Trophoblast cell (in vitro differentiated cells and primary cell): Measurements from ENCODE around the gene TMEM205.
A peak's percentile ranks its signal among the peaks of the same experiment; 100 is the strongest.

ENCODE experiments used
- DNase-seq, 2 donors: peaks; one replicate each; pipeline ENCODE4 v3.0.0-alpha.2; 2016
- H2AFZ ChIP-seq: 2 replicates; pipeline ENCODE4 v1.6.1; 2013; ENCODE audit warnings: low read length, moderate library complexity, mild to moderate bottlenecking; ENCODE audit not compliant: insufficient read depth, poor library complexity
- H2AK5ac ChIP-seq: 2 replicates; pipeline ENCODE4 v1.6.1; 2013; ENCODE audit warnings: mild to moderate bottlenecking, low read length
- H2BK120ac ChIP-seq: 2 replicates; pipeline ENCODE4 v1.6.1; 2013; ENCODE audit warnings: low read length, mild to moderate bottlenecking, moderate library complexity; ENCODE audit not compliant: insufficient read depth, poor library complexity
- H2BK12ac ChIP-seq: 2 replicates; pipeline ENCODE4 v1.6.1; 2013; ENCODE audit warnings: mild to moderate bottlenecking, low read length, moderate library complexity
- H2BK5ac ChIP-seq: 2 replicates; pipeline ENCODE4 v1.6.1; 2013; ENCODE audit warnings: low read length, low read depth, moderate library complexity, mild to moderate bottlenecking; ENCODE audit not compliant: poor library complexity
- H3K14ac ChIP-seq: 2 replicates; pipeline ENCODE4 v1.6.1; 2013; ENCODE audit warnings: mild to moderate bottlenecking, low read length
- H3K18ac ChIP-seq: 2 replicates; pipeline ENCODE4 v1.6.1; 2013; ENCODE audit warnings: mild to moderate bottlenecking, low read length
- H3K23ac ChIP-seq: 2 replicates; pipeline ENCODE4 v1.6.1; 2013; ENCODE audit warnings: low read length
- H3K27ac ChIP-seq: 2 replicates; pipeline ENCODE4 v1.5.1; 2013; ENCODE audit warnings: low read depth, mild to moderate bottlenecking, inconsistent platforms, low read length, moderate library complexity
- H3K27me3 ChIP-seq: 2 replicates; pipeline ENCODE4 v1.6.1; 2013; ENCODE audit warnings: inconsistent platforms, mild to moderate bottlenecking, low read length, moderate library complexity; ENCODE audit not compliant: insufficient read depth
- H3K36me3 ChIP-seq, 2 experiments: 1 replicate in 1 of 2; 2 replicates in 1 of 2; pipeline ENCODE4 v1.6.1; 2013; ENCODE audit warnings: low read length in 2 of 2, mild to moderate bottlenecking in 2 of 2, moderate library complexity in 1 of 2; ENCODE audit not compliant: insufficient read depth in 2 of 2, control insufficient read depth in 1 of 2
- H3K4ac ChIP-seq: 2 replicates; pipeline ENCODE4 v1.6.1; 2013; ENCODE audit warnings: low read depth, mild to moderate bottlenecking, low read length, moderate library complexity
- H3K4me1 ChIP-seq, 2 experiments: 1 replicate in 1 of 2; 2 replicates in 1 of 2; pipeline ENCODE4 v1.6.1; 2013; ENCODE audit warnings: low read length in 2 of 2, mild to moderate bottlenecking in 2 of 2, moderate library complexity in 1 of 2; ENCODE audit not compliant: insufficient read depth in 2 of 2, control insufficient read depth in 1 of 2
- H3K4me2 ChIP-seq: 2 replicates; pipeline ENCODE4 v1.6.1; 2013; ENCODE audit warnings: inconsistent platforms, mild to moderate bottlenecking, low read length, moderate library complexity
- H3K4me3 ChIP-seq: 2 replicates; pipeline ENCODE4 v1.5.1; 2013; ENCODE audit warnings: mild to moderate bottlenecking, low read depth, low read length, inconsistent platforms
- H3K79me1 ChIP-seq: one replicate; pipeline ENCODE4 v1.6.1; 2013; ENCODE audit warnings: low read length
- H3K79me2 ChIP-seq: 2 replicates; pipeline ENCODE4 v1.6.1; 2013; ENCODE audit warnings: low read length, mild to moderate bottlenecking; ENCODE audit not compliant: control insufficient read depth, insufficient read depth, poor library complexity
- H3K9ac ChIP-seq: 2 replicates; pipeline ENCODE4 v1.6.1; 2013; ENCODE audit warnings: mild to moderate bottlenecking, low read length
- H3K9me3 ChIP-seq: 2 replicates; pipeline ENCODE4 v1.6.1; 2013; ENCODE audit warnings: low read depth, mild to moderate bottlenecking, control low read depth, inconsistent platforms, low read length; ENCODE audit not compliant: insufficient read depth
- H4K12ac ChIP-seq: 2 replicates; pipeline ENCODE4 v1.6.1; 2013; ENCODE audit warnings: low read depth, mild to moderate bottlenecking, low read length, moderate library complexity
- H4K8ac ChIP-seq: 2 replicates; pipeline ENCODE4 v1.6.1; 2013; ENCODE audit warnings: low read depth, mild to moderate bottlenecking, low read length, moderate library complexity
- H4K91ac ChIP-seq: one replicate; pipeline ENCODE4 v1.6.1; 2013; ENCODE audit warnings: low read depth, mild to moderate bottlenecking, low read length, moderate library complexity
- WGBS: extraction: QIAGEN DNeasy Blood & Tissue Kit; methylation state at CpG from one replicate; pipeline ENCODE4 v1.1.7; 2013; ENCODE audit warnings: missing lambda C conversion rate; ENCODE audit not compliant: insufficient read length, insufficient coverage; ENCODE audit errors: extremely low coverage; 5-methylcytosine and 5-hydroxymethylcytosine counted together

TMEM205 gene

GRCh38 chr19:11373166-11373884, 27.3 kb upstream of the TMEM205 start:
- no CpG with 5 or more reads among the region's 10 CpGs for WGBS
- no peak overlapping the region for H2AFZ ChIP-seq
- H3K79me2 ChIP-seq, result peaks cover 5% of the 10 kb centered on the region
- H4K8ac ChIP-seq, result no peak overlapping the region
- no peak overlapping the region for H3K18ac ChIP-seq
- no peak overlapping the region for H3K14ac ChIP-seq
- H3K9me3 ChIP-seq, result peaks cover 2% of the 10 kb centered on the region
- H3K4me3 ChIP-seq, result peak overlapping the region; percentile 5
- no peak overlapping the region for H2AK5ac ChIP-seq
- peaks cover 7% of the 10 kb centered on the region in 2 experiments for H3K4me1 ChIP-seq
- H2BK5ac ChIP-seq, result no peak overlapping the region
- no peak overlapping the region for H3K9ac ChIP-seq
- H3K79me1 ChIP-seq, result peaks cover 7% of the 10 kb centered on the region
- H3K27ac ChIP-seq, result no peak overlapping the region
- no peak overlapping the region for H2BK12ac ChIP-seq
- no peak overlapping the region for H4K12ac ChIP-seq
- H4K91ac ChIP-seq, result no peak overlapping the region
- no peak overlapping the region for H2BK120ac ChIP-seq
- no peaks in the 10 kb centered on the region for H3K27me3 ChIP-seq
- no peak overlapping the region for H3K4me2 ChIP-seq
- H3K4ac ChIP-seq, result no peak overlapping the region
- no peak overlapping the region for H3K23ac ChIP-seq
- H3K36me3 ChIP-seq, result no peaks in the 10 kb centered on the region
- peak; percentile 92 to 95 for DNase-seq

- no peak overlapping the region for H2BK12ac ChIP-seq
- no peak overlapping the region for H3K18ac ChIP-seq
- H3K4me3 ChIP-seq, result no peak overlapping the region
- H3K79me2 ChIP-seq, result peaks cover 4% of the 10 kb centered on the region
- H4K12ac ChIP-seq, result no peak overlapping the region
- no peak overlapping the region for H2BK120ac ChIP-seq
- no peak overlapping the region for H3K4me2 ChIP-seq
- H3K9ac ChIP-seq, result no peak overlapping the region
- H3K4ac ChIP-seq, result no peak overlapping the region
- no peak overlapping the region for H2BK5ac ChIP-seq
- no peak overlapping the region for H3K23ac ChIP-seq
- no peaks in the 10 kb centered on the region for H3K27me3 ChIP-seq
- no peak overlapping the region for H2AK5ac ChIP-seq
- H3K9me3 ChIP-seq, result peaks cover under 1% of the 10 kb centered on the region
- no peak overlapping the region for H2AFZ ChIP-seq
- DNase-seq, result peak; percentile 87 to 92
- no CpG with 5 or more reads among the region's 2 CpGs for WGBS
- H4K8ac ChIP-seq, result no peak overlapping the region
- H3K27ac ChIP-seq, result no peak overlapping the region
- H3K36me3 ChIP-seq, result no peaks in the 10 kb centered on the region
- H4K91ac ChIP-seq, result no peak overlapping the region
- peaks cover 6% of the 10 kb centered on the region in 2 experiments for H3K4me1 ChIP-seq
- H3K79me1 ChIP-seq, result peaks cover 7% of the 10 kb centered on the region
- no peak overlapping the region for H3K14ac ChIP-seq
Measured at GRCh38 chr19:11370744-11371143, 24.7 kb upstream of the TMEM205 start.

- WGBS, result no CpG with 5 or more reads among the region's 2 CpGs
- Histone ChIP-seq H2AK5ac (no peak overlapping the region), H3K79me2 (no peaks in the 10 kb centered on the region)
Measured at GRCh38 chr19:11367528-11367927, 21.5 kb upstream of the TMEM205 start.

GRCh38 chr19:11365557-11366117, 19.6 kb upstream of the TMEM205 start:
- Histone ChIP-seq H3K9ac (no peak overlapping the region), H3K36me3 (no peaks in the 10 kb centered on the region), H3K14ac (no peak overlapping the region), H3K9me3 (peaks cover 2% of the 10 kb centered on the region), H3K23ac (no peak overlapping the region), H2AFZ (no peak overlapping the region), H2AK5ac (no peak overlapping the region), H3K4me1 (peaks cover 0 to 4% of the 10 kb centered on the region in 2 experiments), H4K91ac (no peak overlapping the region), H4K12ac (no peak overlapping the region), H3K4ac (no peak overlapping the region), H3K4me2 (no peak overlapping the region), H3K4me3 (no peak overlapping the region), H3K79me1 (no peaks in the 10 kb centered on the region), H2BK5ac (no peak overlapping the region), H3K27ac (no peak overlapping the region), H3K27me3 (no peaks in the 10 kb centered on the region), H2BK12ac (no peak overlapping the region), H4K8ac (no peak overlapping the region), H3K79me2 (no peaks in the 10 kb centered on the region), H3K18ac (no peak overlapping the region), H2BK120ac (no peak overlapping the region)
- DNase-seq, result no peak
- no CpG with 5 or more reads among the region's 7 CpGs for WGBS

More at GRCh38 chr19:11367528-11367927, 21.5 kb upstream of the TMEM205 start:
- H3K14ac ChIP-seq, result no peak overlapping the region
- H3K36me3 ChIP-seq, result no peaks in the 10 kb centered on the region
- no peak overlapping the region for H3K9ac ChIP-seq
- no peak overlapping the region for H2BK12ac ChIP-seq
- no peaks in the 10 kb centered on the region for H3K27me3 ChIP-seq
- H2BK120ac ChIP-seq, result no peak overlapping the region
- no peak overlapping the region for H3K4ac ChIP-seq
- no peaks in the 10 kb centered on the region for H3K9me3 ChIP-seq
- no peak overlapping the region for H4K91ac ChIP-seq
- no peak for DNase-seq
- no peak overlapping the region for H3K4me2 ChIP-seq
- no peaks in the 10 kb centered on the region for H3K4me1 ChIP-seq
- no peak overlapping the region for H3K23ac ChIP-seq
- H2AFZ ChIP-seq, result no peak overlapping the region
- H3K27ac ChIP-seq, result no peak overlapping the region
- H4K12ac ChIP-seq, result no peak overlapping the region
- no peaks in the 10 kb centered on the region for H3K79me1 ChIP-seq
- no peak overlapping the region for H3K4me3 ChIP-seq
- no peak overlapping the region for H4K8ac ChIP-seq
- no peak overlapping the region for H2BK5ac ChIP-seq
- H3K18ac ChIP-seq, result no peak overlapping the region
